H1 (cell line): ENCODE results near the gene ZNF625. TPM values are rescaled to one million over a fixed set of nuclear protein-coding genes. Genes with fewer than 3 reads are reported as not detected.

ENCODE experiments used
- ATF2 ChIP-seq: IDR thresholded peaks from 2 replicates; pipeline ENCODE4 v1.6.1; 2012; ENCODE audit warnings: low read length, inconsistent platforms
- BACH1 ChIP-seq: IDR thresholded peaks from 2 replicates; pipeline ENCODE4 v1.6.1; 2012; ENCODE audit warnings: low read length, improper control_type of control experiment
- BCL11A ChIP-seq, 2 experiments: IDR thresholded peaks; one replicate each; pipeline ENCODE4 v1.6.1; 2011; ENCODE audit warnings: low read depth in 2 of 2, low read length in 2 of 2, mild to moderate bottlenecking in 2 of 2
- CEBPB ChIP-seq: IDR thresholded peaks from 2 replicates; pipeline ENCODE4 v1.6.1; 2012; ENCODE audit warnings: low read depth, low read length
- CTCF ChIP-seq, 3 experiments: IDR thresholded peaks; 1 replicate in 2 of 3; 2 replicates in 1 of 3; pipeline versions ENCODE4 v1.5.1 to v1.6.1; 2011; ENCODE audit warnings: low read length in 3 of 3, mild to moderate bottlenecking in 3 of 3, inconsistent platforms in 2 of 3, low read depth in 1 of 3, moderate library complexity in 1 of 3; ENCODE audit not compliant: insufficient read depth in 1 of 3; ENCODE audit errors: control extremely low read depth in 1 of 3
- E2F6 ChIP-seq: IDR thresholded peaks from 2 replicates; pipeline ENCODE4 v1.6.1; 2012; ENCODE audit warnings: inconsistent platforms
- FOSL1 ChIP-seq: IDR thresholded peaks from 2 replicates; pipeline ENCODE4 v1.6.1; 2011; ENCODE audit warnings: mild to moderate bottlenecking, low read depth, low read length, moderate library complexity; ENCODE audit not compliant: insufficient read depth
- JUND ChIP-seq: IDR thresholded peaks from 2 replicates; pipeline ENCODE4 v1.6.1; 2011; ENCODE audit warnings: mild to moderate bottlenecking, improper control_type of control experiment, low read length
- NANOG ChIP-seq: IDR thresholded peaks from 2 replicates; pipeline ENCODE4 v1.6.1; 2011; ENCODE audit warnings: low read length, low read depth, mild to moderate bottlenecking, inconsistent platforms; ENCODE audit not compliant: insufficient read depth, poor library complexity, severe bottlenecking
- POLR2A ChIP-seq, 2 experiments: IDR thresholded peaks; 1 replicate in 1 of 2; 2 replicates in 1 of 2; pipeline ENCODE4 v1.6.1; 2011; ENCODE audit warnings: low read depth in 2 of 2, low read length in 2 of 2, mild to moderate bottlenecking in 2 of 2; ENCODE audit errors: control extremely low read depth in 1 of 2
- SAP30 ChIP-seq: fragments of 300-600 bp; sonication (generic); IDR thresholded peaks from 2 replicates; pipeline ENCODE4 v1.7.1; 2012; ENCODE audit warnings: low read length, moderate library complexity, mild to moderate bottlenecking, inconsistent platforms; ENCODE audit not compliant: insufficient read depth, insufficient replicate concordance
- SIN3A ChIP-seq, 2 experiments: IDR thresholded peaks in 1 of 2; conservative IDR thresholded peaks in 1 of 2; 2 replicates each; pipeline ENCODE4 v1.6.1; 2011 to 2012; ENCODE audit warnings: low read length in 2 of 2, improper control_type of control experiment in 1 of 2, low read depth in 1 of 2, mild to moderate bottlenecking in 1 of 2
- SP1 ChIP-seq: IDR thresholded peaks from 2 replicates; pipeline ENCODE4 v1.6.1; 2011; ENCODE audit warnings: low read depth, low read length
- SP4 ChIP-seq: IDR thresholded peaks from 2 replicates; pipeline ENCODE4 v1.6.1; 2012; ENCODE audit warnings: low read length, inconsistent platforms
- SUZ12 ChIP-seq: fragments of 200-600 bp; sonication (generic); IDR thresholded peaks from 2 replicates; pipeline ENCODE4 v1.6.1; 2012; ENCODE audit warnings: mild to moderate bottlenecking, inconsistent platforms, low read length, moderate library complexity, mixed read lengths
- TAF1 ChIP-seq: IDR thresholded peaks from 2 replicates; pipeline ENCODE4 v1.6.1; 2011; ENCODE audit warnings: mild to moderate bottlenecking, low read depth, low read length
- TBP ChIP-seq: IDR thresholded peaks from 2 replicates; pipeline ENCODE4 v1.6.1; 2011; ENCODE audit warnings: low read depth, low read length, improper control_type of control experiment
- TCF12 ChIP-seq: IDR thresholded peaks from 2 replicates; pipeline ENCODE4 v1.6.1; 2011; ENCODE audit warnings: low read depth, mild to moderate bottlenecking, low read length
- YY1 ChIP-seq: IDR thresholded peaks from 2 replicates; pipeline ENCODE4 v1.6.1; 2011; ENCODE audit warnings: low read depth, mild to moderate bottlenecking, low read length
- polyA plus RNA-seq, 7 experiments: library from polyadenylated mRNA; depleted of rRNA in 3 of 7; stranded (reverse) in 5 of 7; unstranded in 2 of 7; fragments of >200 nt in 5 of 7; fragments of 200-250 nt in 2 of 7; gene quantifications; 1 replicate in 5 of 7; 2 replicates in 1 of 7; 4 replicates in 1 of 7; pipeline versions ENCODE4 v1.2.1 to v1.2.3, GENCODE V29; 2011 to 2013; ENCODE audit warnings: missing spikeins in 2 of 7, mixed read lengths in 2 of 7
- total RNA-seq: library from RNA; stranded (reverse); fragmentation: NEBNext Ultra II Directional; extraction: Animal tissue kit (Norgen Biotek cat#: 25700); gene quantifications from 2 replicates; pipeline ENCODE4 v1.2.1, GENCODE V29; 2021

ZNF625 gene
- total and polyA plus RNA-seq, 2 of the 8 experiments (the other 6 are each of a cell fraction or from before 2014, with no cell fraction given): 2.5 to 26.8 TPM

GRCh38 chr19:12139885-12140544, 16.5 kb downstream of the ZNF625 start, which contains the start of gene ZNF20 (continued):
- TF ChIP-seq FOSL1 (no peak), ATF2 (no peak), TCF12 (no peak), CTCF (IDR thresholded peaks at IDR 0.05; ENCODE audit: control extremely low read depth in 1 of 3, insufficient read depth in 1 of 3, low read depth in 1 of 3, low read length in 3 of 3) (no peak), YY1 (no peak; the same call in 1 of the 2 replicates), E2F6 (peak; percentile 39), CEBPB (no peak), BCL11A (IDR thresholded peaks at IDR 0.05; ENCODE audit: low read depth in 2 of 2, low read length in 2 of 2) (no peak), TBP (peak; percentile 79), BACH1 (no peak), SAP30 (peak; percentile 25), SP4 (0 out of 2 replicates have a peak, but pooled peaks have one; percentile 53), POLR2A (IDR thresholded peaks at IDR 0.05; ENCODE audit: control extremely low read depth in 1 of 2, low read depth in 2 of 2, low read length in 2 of 2) (peak; percentile 61 to 89), TAF1 (peak; percentile 85; the same call in 1 of the 2 replicates), NANOG (no peak), JUND (no peak), SP1 (peak; percentile 83), SUZ12 (no peak), SIN3A (conservative IDR thresholded peaks at IDR 0.05 in 1 of 2, IDR thresholded peaks at IDR 0.05 in 1 of 2; ENCODE audit: low read depth in 1 of 2, low read length in 2 of 2) (0 out of 4 replicates have a peak, but pooled peaks of 1 of the 2 experiments have one; percentile 41)
